HUES64 (cell line): ENCODE results near the gene CACNA1H.

Experiments
- H3K27ac ChIP-seq: 2 replicates; pipeline ENCODE4 v1.7.0; 2013; ENCODE audit warnings: low read depth, low read length, inconsistent platforms
- H3K27me3 ChIP-seq: 2 replicates; pipeline ENCODE4 v1.6.1; 2013; ENCODE audit warnings: mild to moderate bottlenecking, low read length; ENCODE audit not compliant: insufficient read depth
- H3K36me3 ChIP-seq: 2 replicates; pipeline ENCODE4 v1.6.1; 2013; ENCODE audit warnings: mild to moderate bottlenecking, low read length; ENCODE audit not compliant: insufficient read depth
- H3K4me1 ChIP-seq: 2 replicates; pipeline ENCODE4 v1.6.1; 2013; ENCODE audit warnings: mild to moderate bottlenecking, low read length, moderate library complexity; ENCODE audit not compliant: insufficient read depth
- H3K4me3 ChIP-seq: 2 replicates; pipeline ENCODE4 v1.5.1; 2013; ENCODE audit warnings: mild to moderate bottlenecking, low read length, moderate library complexity
- H3K9ac ChIP-seq: 2 replicates; pipeline ENCODE4 v1.6.1; 2013; ENCODE audit warnings: mild to moderate bottlenecking, low read depth, low read length
- H3K9me3 ChIP-seq: 2 replicates; pipeline ENCODE4 v1.6.1; 2013; ENCODE audit warnings: low read depth, low read length; ENCODE audit not compliant: insufficient read depth
- WGBS: fragments of 150-250, 120-280 bp; methylation state at CpG from one replicate; pipeline ENCODE4 v1.1.7; 2013; ENCODE audit warnings: missing lambda C conversion rate; 5-methylcytosine and 5-hydroxymethylcytosine counted together

Gene CACNA1H

DNA sequence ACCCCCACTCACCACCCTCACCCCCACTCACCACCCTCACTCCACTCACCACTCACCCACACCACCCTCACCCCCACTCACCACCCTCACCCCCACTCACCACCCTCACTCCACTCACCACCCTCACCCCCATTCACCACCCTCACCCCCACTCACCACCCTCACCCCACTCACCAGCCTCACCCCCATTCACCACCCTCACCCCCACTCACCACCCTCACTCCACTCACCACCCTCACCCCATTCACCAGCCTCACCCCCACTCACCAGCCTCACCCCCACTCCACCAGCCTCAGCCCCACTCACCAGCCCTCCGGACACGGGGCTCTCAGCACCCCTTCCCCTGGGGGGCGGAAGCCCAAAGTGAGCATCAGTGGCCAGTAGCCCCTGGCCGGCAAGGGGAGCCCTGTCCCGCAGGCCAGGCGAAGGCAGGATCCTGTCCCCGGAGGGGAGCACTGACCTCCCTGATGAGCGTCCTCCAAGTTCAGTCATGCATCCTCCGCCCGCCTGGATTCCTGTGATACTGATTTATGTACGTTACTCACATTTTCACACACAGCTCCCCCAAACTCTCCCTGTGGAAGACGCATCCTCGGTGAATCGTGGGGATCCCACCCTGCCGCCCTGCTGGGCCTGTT, 38.9 kb upstream of the CACNA1H start:
- Histone ChIP-seq H3K9ac (no peak overlapping the region), H3K27ac (no peak overlapping the region), H3K4me1 (no peaks in the 10 kb centered on the region), H3K9me3 (no peaks in the 10 kb centered on the region), H3K27me3 (peaks cover 8% of the 10 kb centered on the region; the same call in 1 of the 2 replicates), H3K4me3 (no peak overlapping the region), H3K36me3 (no peaks in the 10 kb centered on the region)
- WGBS, result 91% methylated on average over 15 of the region's 15 CpGs

DNA sequence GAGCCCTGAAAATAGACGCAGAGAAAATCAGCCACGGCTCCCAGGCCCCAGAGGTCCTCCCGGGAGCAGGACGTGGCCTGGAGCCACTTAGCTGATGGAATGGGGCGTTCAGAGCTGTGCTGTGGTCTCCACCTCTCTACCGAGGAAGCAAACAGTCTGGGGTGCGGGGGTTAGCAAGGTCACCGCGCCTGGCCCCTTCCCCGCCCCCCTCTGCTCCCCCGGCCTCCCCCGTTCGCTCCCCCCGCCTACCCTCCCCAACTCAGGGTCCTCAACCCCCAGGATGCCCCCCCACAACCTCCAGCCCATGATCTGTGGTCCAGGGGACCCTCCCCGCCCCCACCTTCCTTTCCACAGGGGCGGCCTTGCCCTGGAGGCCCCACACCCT, 36.2 kb upstream of the CACNA1H start:
- Histone ChIP-seq H3K4me3 (no peak overlapping the region), H3K27me3 (no peaks in the 10 kb centered on the region), H3K9ac (no peak overlapping the region), H3K9me3 (no peaks in the 10 kb centered on the region), H3K4me1 (no peaks in the 10 kb centered on the region), H3K27ac (no peak overlapping the region), H3K36me3 (no peaks in the 10 kb centered on the region)
- 89% methylated on average over 10 of the region's 16 CpGs for WGBS

DNA sequence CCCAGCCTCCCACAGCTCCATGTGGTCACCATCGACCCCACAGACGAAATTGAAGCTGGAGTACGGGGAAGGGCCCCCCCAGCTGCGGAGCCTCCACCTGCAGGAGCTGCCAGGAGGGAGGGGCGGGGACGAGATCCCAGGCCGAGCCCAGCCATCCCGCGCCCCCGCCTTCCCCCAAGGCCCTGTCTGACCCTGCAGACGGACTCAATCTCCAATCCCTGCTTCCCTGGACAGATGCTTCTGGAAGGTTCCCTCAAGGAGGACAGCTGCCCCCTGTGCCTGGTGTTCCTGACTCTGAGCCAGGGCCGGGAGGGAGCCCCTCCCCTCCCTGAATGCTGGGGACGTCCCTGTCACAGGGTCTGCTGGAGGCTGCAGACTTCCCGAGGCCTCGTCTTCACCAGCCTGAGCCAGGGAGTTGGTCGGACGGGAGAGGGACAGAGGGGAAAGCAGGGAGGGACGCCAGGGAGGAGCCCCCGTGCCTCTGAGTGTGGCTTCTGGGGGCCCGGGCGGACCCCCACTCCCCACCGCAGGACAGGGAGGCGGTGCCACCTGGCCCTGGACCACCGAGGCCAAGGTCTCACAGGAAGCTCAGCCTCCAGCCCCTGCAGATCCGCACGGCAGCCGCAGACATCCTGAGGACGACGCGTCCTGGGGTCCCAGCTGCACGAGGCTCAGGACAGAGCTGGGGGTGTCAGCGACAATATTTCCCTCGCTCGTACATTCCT, 35.6 kb upstream of the CACNA1H start:
- Histone ChIP-seq H3K9ac (no peak overlapping the region; the same call in 1 of the 2 replicates), H3K9me3 (no peaks in the 10 kb centered on the region), H3K27me3 (no peaks in the 10 kb centered on the region), H3K36me3 (no peaks in the 10 kb centered on the region), H3K4me1 (no peaks in the 10 kb centered on the region), H3K4me3 (no peak overlapping the region), H3K27ac (no peak overlapping the region)
- 85% methylated on average over 34 of the region's 34 CpGs for WGBS

DNA sequence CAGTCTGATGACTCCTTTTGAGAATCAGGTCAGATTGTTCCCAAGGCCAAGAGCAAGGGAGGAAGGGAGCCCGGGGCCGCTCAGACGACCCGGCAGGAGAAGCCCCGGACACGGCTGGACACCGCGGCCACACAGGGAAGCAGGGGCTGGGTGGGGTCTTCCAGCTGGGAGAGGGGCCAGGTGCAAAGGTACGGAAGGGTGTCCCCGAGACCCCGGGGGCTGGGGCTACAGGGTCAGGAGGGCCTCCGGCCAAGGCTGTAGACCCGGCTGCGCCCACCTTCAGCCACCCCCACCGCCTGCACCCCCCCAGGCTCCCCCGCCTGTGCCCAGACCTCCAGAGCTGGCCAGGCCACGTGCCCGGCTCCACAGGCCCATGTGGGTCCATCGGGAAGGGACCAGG, 35.0 kb upstream of the CACNA1H start:
- no peak overlapping the region for H3K27ac ChIP-seq
- no peak overlapping the region for H3K4me3 ChIP-seq
- H3K9me3 ChIP-seq, result no peaks in the 10 kb centered on the region
- WGBS, result 93% methylated on average over 19 of the region's 19 CpGs
- no peak overlapping the region; the same call in 1 of the 2 replicates for H3K9ac ChIP-seq
- no peaks in the 10 kb centered on the region for H3K36me3 ChIP-seq
- no peaks in the 10 kb centered on the region for H3K27me3 ChIP-seq
- H3K4me1 ChIP-seq, result no peaks in the 10 kb centered on the region

DNA sequence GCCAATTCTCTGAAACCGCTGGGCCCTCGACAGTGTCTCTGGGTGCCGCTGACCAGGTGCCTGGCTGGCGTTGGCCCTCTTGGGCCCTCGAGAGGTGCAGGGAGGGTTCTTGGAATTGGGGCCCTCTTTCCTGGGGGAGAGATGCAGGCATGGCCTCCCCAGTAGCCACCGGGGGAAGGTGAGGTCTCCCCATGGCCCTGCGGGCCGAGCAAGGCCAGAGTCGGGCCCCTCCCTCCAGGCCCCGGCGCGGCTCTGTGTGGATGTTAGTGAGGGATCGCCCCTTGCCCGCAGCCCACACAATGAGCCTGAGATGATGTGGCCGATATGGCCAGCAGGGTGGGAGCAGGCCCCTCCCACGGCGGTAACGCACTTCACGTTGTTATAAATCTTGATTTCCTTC, 33.8 kb upstream of the CACNA1H start:
- Histone ChIP-seq H3K9me3 (no peaks in the 10 kb centered on the region), H3K27ac (no peak overlapping the region), H3K36me3 (no peaks in the 10 kb centered on the region), H3K9ac (no peak overlapping the region), H3K4me1 (no peaks in the 10 kb centered on the region), H3K27me3 (no peaks in the 10 kb centered on the region), H3K4me3 (no peak overlapping the region)
- WGBS, result 94% methylated on average over 19 of the region's 19 CpGs

DNA sequence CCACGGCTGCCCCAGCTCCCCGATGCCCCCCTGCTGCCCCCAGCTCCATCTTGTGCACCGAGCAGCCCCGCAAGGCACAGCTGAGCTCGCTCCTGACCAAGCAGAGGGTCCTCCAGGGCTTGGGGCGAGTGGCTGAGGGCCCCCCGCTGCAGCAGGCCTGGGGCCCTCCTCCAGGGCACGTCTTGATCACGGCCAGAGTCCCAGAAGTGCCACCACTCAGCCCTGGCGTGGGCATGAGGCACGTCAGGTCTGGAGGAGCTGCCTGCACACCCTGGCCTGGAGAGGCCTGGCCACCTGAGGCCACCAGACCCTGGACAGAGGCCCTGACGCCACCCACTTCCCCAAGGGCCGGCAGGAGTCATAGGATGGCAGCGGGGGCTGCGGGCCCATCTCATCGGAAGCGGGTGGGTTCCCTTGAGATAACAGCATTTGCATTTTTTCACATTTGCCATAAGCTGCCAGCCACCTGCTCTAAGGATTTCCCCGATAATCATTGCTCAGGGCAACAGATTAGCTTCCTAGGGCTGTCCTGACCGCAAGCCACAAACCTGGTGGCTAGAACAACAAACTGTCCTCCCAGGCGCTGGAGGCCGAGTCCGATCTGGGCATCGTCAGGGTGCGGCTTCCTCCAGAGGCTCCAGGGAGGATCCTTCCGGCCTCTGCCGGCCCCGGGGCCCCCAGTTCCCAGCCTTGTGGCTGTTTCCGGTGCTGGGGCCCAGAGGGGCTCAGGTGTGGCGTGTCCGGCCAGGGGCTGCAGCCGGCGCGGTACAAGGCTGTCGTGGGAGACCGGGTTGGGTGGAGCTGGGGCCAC, 32.9 kb upstream of the CACNA1H start:
- H3K9me3 ChIP-seq, result no peaks in the 10 kb centered on the region
- no peaks in the 10 kb centered on the region for H3K27me3 ChIP-seq
- 94% methylated on average over 35 of the region's 35 CpGs for WGBS
- no peak overlapping the region for H3K4me3 ChIP-seq
- no peaks in the 10 kb centered on the region for H3K36me3 ChIP-seq
- no peak overlapping the region for H3K27ac ChIP-seq
- no peaks in the 10 kb centered on the region for H3K4me1 ChIP-seq
- no peak overlapping the region for H3K9ac ChIP-seq

DNA sequence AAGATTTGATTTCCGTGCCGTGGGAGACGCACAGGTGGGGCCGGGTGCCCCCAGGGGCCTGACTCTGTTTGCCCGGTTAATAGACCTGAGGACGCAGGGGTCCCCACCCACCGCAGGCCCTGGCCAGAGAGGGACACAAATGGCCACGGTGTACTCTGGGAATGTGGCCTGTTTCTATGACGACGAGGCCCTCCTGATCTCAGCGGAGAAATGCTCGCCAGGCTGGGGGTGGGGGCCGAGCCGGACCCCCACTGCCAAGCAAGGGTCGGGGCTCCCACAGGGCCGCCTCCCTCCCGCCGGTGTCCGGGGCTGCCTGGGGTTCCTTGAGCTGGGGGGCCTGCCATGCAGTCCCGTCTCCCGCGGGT, 32.3 kb upstream of the CACNA1H start:
- Histone ChIP-seq H3K27me3 (no peaks in the 10 kb centered on the region), H3K36me3 (no peaks in the 10 kb centered on the region), H3K27ac (no peak overlapping the region), H3K4me3 (no peak overlapping the region), H3K9ac (no peak overlapping the region), H3K4me1 (no peaks in the 10 kb centered on the region), H3K9me3 (no peaks in the 10 kb centered on the region)
- 93% methylated on average over 22 of the region's 22 CpGs for WGBS

DNA sequence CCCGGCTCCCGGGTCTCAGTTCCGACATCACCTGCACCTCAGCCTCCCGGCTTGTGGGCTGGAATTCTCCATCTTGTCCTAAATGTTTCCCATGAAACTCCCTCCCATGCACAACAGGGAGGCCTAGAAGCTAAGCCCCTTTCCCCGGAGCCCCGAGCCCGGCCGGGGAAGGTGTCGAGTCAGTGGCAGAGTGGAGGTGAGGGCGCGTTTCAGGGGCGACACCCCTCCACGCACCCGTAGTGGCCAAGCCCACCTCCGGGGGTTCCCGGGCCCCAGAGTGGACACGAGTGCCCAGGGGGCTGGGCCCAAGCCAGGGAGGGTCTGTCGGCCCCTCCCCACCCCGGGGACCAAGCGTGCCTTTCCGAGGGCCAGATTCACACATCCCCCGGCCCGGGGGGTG, 31.9 kb upstream of the CACNA1H start:
- Histone ChIP-seq H3K4me3 (no peak overlapping the region), H3K4me1 (no peaks in the 10 kb centered on the region), H3K36me3 (no peaks in the 10 kb centered on the region), H3K27ac (no peak overlapping the region), H3K9me3 (no peaks in the 10 kb centered on the region), H3K27me3 (no peaks in the 10 kb centered on the region), H3K9ac (no peak overlapping the region; the same call in 1 of the 2 replicates)
- 92% methylated on average over 23 of the region's 23 CpGs for WGBS

DNA sequence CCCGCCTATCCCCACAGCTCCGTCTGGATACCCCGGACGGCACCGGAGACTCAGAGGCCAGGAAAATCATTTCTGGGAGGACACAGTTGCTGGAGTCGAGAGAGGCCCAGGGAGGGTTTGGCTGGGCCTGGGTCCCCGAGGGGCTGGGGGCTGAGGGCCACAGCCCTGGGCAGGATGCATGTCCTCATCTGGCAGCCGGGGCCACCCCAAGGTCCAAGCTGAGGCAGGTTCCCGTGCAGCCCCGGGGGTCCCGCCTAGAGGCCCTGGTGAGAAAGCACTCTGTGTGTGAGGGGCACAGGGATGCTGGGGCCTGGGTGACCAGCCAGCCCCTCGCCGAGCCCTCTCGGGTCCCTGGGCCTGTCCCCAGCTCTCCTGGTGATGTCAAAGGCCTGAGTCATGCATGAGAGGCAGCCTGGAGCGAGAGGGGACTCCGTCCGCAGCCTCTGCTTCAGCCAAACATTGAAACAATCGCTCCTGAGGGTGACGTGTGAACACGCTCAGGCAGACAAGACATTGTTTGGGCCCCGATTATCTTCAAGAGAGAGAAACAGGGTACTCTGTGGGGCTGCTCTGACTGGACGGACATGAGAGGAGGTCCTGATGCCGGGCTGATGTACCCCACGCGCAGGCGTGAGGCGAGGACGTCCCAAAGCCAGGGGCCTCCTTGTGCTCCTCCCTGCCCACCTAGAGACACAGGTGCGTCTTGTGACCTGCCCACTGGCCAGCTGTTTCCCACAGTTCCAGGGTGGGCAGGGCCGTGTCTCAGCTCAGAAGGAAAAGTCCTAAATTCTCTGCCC, 31.1 kb upstream of the CACNA1H start:
- H3K27me3 ChIP-seq, result no peaks in the 10 kb centered on the region
- no peaks in the 10 kb centered on the region for H3K36me3 ChIP-seq
- no peaks in the 10 kb centered on the region for H3K4me1 ChIP-seq
- H3K9ac ChIP-seq, result no peak overlapping the region; the same call in 1 of the 2 replicates
- H3K9me3 ChIP-seq, result no peaks in the 10 kb centered on the region
- no peak overlapping the region for H3K27ac ChIP-seq
- WGBS, result 91% methylated on average over 30 of the region's 30 CpGs
- H3K4me3 ChIP-seq, result no peak overlapping the region

DNA sequence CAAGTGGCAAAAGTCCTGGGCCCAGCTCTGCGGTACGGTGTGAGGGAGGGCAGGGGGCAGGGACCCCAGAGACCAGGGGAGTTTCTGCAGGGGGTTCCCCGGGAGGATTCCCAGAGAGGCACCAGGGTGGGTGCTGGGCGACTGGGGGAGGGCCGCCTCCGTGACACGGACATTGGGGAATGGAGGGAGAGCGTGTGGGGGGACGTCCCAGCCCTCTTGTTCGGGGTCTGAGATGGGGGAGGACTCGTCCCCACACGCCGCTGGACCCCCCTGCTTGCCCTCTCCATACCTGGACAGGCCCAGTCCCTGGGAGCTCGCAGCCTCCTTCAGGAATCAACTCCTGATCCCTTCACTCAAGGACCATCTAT, 30.5 kb upstream of the CACNA1H start:
- H3K36me3 ChIP-seq, result no peaks in the 10 kb centered on the region
- WGBS, result 93% methylated on average over 14 of the region's 14 CpGs
- no peak overlapping the region for H3K4me3 ChIP-seq
- no peaks in the 10 kb centered on the region for H3K4me1 ChIP-seq
- no peak overlapping the region for H3K9ac ChIP-seq
- H3K27me3 ChIP-seq, result no peaks in the 10 kb centered on the region
- no peak overlapping the region for H3K27ac ChIP-seq
- no peaks in the 10 kb centered on the region for H3K9me3 ChIP-seq
